Ishikawa (cell line): ENCODE results near the gene TMEM223.

Experiments
- CEBPB ChIP-seq: IDR thresholded peaks from 2 replicates; pipeline ENCODE4 v1.6.1; 2012
- CREB1 ChIP-seq: IDR thresholded peaks from 2 replicates; pipeline ENCODE4 v1.6.1; 2012; ENCODE audit warnings: low read depth
- EP300 ChIP-seq: IDR thresholded peaks from 2 replicates; pipeline ENCODE4 v1.6.1; 2012; ENCODE audit warnings: borderline replicate concordance
- MAX ChIP-seq: IDR thresholded peaks from 2 replicates; pipeline ENCODE4 v1.6.1; 2012
- NFIC ChIP-seq: IDR thresholded peaks from 2 replicates; pipeline ENCODE4 v1.6.1; 2012
- RAD21 ChIP-seq: IDR thresholded peaks from 2 replicates; pipeline ENCODE4 v1.6.1; 2012; ENCODE audit warnings: low read depth
- REST ChIP-seq: IDR thresholded peaks from 2 replicates; pipeline ENCODE4 v1.6.1; 2012; ENCODE audit warnings: low read depth, mild to moderate bottlenecking
- TF ChIP-seq, protein P1 (sequence below): IDR thresholded peaks from 2 replicates; pipeline ENCODE4 v1.6.1; 2012

GRCh38 chr11:62755086-62755615 lies 36.7 kb downstream of the TMEM223 start:
- TF ChIP-seq, protein P1, sequence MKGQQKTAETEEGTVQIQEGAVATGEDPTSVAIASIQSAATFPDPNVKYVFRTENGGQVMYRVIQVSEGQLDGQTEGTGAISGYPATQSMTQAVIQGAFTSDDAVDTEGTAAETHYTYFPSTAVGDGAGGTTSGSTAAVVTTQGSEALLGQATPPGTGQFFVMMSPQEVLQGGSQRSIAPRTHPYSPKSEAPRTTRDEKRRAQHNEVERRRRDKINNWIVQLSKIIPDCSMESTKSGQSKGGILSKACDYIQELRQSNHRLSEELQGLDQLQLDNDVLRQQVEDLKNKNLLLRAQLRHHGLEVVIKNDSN, result no peak
- TF ChIP-seq REST, result no peak
- TF ChIP-seq CREB1, result no peak
- TF ChIP-seq EP300, result no peak
- TF ChIP-seq CEBPB, result no peak
- no peak for TF ChIP-seq MAX
- no peak for TF ChIP-seq RAD21
- TF ChIP-seq NFIC, result no peak
